Measurements from ENCODE around the gene PRPSAP1. TPM values are rescaled to one million over a fixed set of nuclear protein-coding genes. Genes with fewer than 3 reads are reported as not detected.

Gene PRPSAP1
- total RNA-seq, 2 experiments from 2014 or later: 53.3 to 111 TPM

DNA sequence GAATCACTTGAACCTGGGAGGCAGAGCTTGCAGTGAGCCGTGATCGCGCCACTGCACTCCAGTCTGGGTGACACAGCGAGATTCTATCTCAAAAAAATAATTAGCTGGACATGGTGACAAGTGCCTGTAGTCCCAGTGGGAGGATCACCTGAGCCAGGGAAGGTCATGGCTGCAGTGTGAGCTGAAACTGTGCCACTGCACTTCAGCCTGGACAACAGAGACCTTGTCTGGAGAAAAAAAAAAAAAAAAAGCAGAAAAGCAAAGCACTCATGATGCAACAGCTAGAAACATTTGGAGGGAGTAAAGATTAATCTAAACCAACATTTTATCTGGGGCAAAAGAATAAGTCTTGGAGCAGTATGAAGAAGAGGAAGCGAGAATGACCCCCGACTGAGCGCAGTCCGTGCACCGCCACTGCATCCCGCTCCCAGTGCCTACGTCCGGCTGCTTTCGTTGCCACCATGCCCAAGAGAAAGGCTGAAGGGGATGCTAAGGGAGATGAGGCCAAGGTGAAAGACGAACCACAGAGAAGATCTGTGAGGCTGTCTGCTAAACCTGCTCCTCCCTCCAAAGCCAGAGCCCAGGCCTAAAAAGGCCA lies 8.2 kb downstream of the PRPSAP1 start:
- no peak for DNase-seq (ENCODE audit: low spot score)
- CTCF ChIA-PET (ENCODE audit: unreplicated experiment): no interaction called here
- H3K79me2 ChIP-seq (ENCODE audit: insufficient read depth, low read depth, low read length): peaks cover 3% of the 10 kb centered on the region; the same call in 1 of the 2 replicates

DNA sequence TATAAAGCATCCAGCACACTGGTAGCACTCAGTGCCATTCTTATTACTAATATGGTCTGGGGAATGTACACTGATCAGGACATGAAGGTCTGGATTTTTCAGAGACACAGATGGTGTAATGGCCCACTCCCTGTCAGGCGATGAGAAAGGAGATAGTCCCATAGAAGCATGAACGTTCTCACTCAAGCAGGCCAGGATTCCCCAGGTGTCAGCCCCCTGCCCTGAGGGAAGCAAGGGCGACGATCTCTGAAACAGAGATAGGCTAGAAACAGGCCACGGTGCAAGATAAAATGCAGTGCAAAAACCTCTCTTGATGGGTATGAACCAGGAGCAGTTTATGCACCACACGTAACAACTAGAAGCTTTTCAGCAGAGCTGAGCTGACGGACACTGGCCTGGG lies 10.6 kb downstream of the PRPSAP1 start:
- Histone ChIP-seq H3K27ac (ENCODE audit: low read depth, low read length, poor library complexity, severe bottlenecking) (no peak overlapping the region), H4K20me1 (ENCODE audit: insufficient read depth, low read length) (no peaks in the 10 kb centered on the region), H3K9me3 (ENCODE audit: low read length) (no peaks in the 10 kb centered on the region), H3K4me1 (ENCODE audit: insufficient read depth, low read length, poor library complexity, severe bottlenecking) (no peaks in the 10 kb centered on the region), H3K4me3 (ENCODE audit: low read depth, low read length, poor library complexity, severe bottlenecking) (no peak overlapping the region), H2AFZ (ENCODE audit: low read length) (no peak overlapping the region), H3K36me3 (ENCODE audit: insufficient read depth, low read length) (peaks cover 78% of the 10 kb centered on the region), H3K4me2 (ENCODE audit: low read length) (no peak overlapping the region), H3K9me2 (ENCODE audit: insufficient read depth, low read length) (no peaks in the 10 kb centered on the region), H3K79me2 (ENCODE audit: insufficient read depth, low read depth, low read length) (no peaks in the 10 kb centered on the region)
- ChIA-PET POLR2A (no interaction called here), CTCF (ENCODE audit: unreplicated experiment) (no interaction called here)
- no peak for DNase-seq (ENCODE audit: low spot score)
- BruUV-seq (replicated peaks): no TSS peak
- no peak for TF ChIP-seq EZH2phosphoT487 (IDR thresholded peaks at IDR 0.05; ENCODE audit: borderline replicate concordance, low read depth, low read length)
- TF ChIP-seq, protein P1, sequence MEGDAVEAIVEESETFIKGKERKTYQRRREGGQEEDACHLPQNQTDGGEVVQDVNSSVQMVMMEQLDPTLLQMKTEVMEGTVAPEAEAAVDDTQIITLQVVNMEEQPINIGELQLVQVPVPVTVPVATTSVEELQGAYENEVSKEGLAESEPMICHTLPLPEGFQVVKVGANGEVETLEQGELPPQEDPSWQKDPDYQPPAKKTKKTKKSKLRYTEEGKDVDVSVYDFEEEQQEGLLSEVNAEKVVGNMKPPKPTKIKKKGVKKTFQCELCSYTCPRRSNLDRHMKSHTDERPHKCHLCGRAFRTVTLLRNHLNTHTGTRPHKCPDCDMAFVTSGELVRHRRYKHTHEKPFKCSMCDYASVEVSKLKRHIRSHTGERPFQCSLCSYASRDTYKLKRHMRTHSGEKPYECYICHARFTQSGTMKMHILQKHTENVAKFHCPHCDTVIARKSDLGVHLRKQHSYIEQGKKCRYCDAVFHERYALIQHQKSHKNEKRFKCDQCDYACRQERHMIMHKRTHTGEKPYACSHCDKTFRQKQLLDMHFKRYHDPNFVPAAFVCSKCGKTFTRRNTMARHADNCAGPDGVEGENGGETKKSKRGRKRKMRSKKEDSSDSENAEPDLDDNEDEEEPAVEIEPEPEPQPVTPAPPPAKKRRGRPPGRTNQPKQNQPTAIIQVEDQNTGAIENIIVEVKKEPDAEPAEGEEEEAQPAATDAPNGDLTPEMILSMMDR (conservative IDR thresholded peaks at IDR 0.05; ENCODE audit: low read length): no peak
- intact Hi-C loops (cut with micrococcal nuclease; ENCODE audit: unreplicated experiment): no loop called here

More for the DNA sequence above, 8.2 kb downstream of the PRPSAP1 start:
- no peaks in the 10 kb centered on the region for H4K20me1 ChIP-seq (ENCODE audit: insufficient read depth, low read length)
- no peak overlapping the region for H2AFZ ChIP-seq (ENCODE audit: low read length)
- H3K9me3 ChIP-seq (ENCODE audit: low read length): no peaks in the 10 kb centered on the region
- peaks cover 71% of the 10 kb centered on the region for H3K36me3 ChIP-seq (ENCODE audit: insufficient read depth, low read length)
- H3K4me2 ChIP-seq (ENCODE audit: low read length): no peak overlapping the region
- no peaks in the 10 kb centered on the region for H3K4me1 ChIP-seq (ENCODE audit: insufficient read depth, low read length, poor library complexity, severe bottlenecking)
- H3K4me3 ChIP-seq (ENCODE audit: low read depth, low read length, poor library complexity, severe bottlenecking): no peak overlapping the region
- H3K27ac ChIP-seq (ENCODE audit: low read depth, low read length, poor library complexity, severe bottlenecking): no peak overlapping the region
- BruUV-seq (replicated peaks): no TSS peak
- TF ChIP-seq, protein P1 (conservative IDR thresholded peaks at IDR 0.05; ENCODE audit: low read length): no peak
- TF ChIP-seq EZH2phosphoT487 (IDR thresholded peaks at IDR 0.05; ENCODE audit: borderline replicate concordance, low read depth, low read length): no peak
- POLR2A ChIA-PET: interaction anchor here (0.6 to 1.3 kb wide), 2 partner anchors 8 to 33 kb away, joined by 3 read pairs; partner anchors contain the start of gene PRPSAP1
- intact Hi-C loops (cut with micrococcal nuclease; ENCODE audit: unreplicated experiment): no loop called here
- H3K9me2 ChIP-seq (ENCODE audit: insufficient read depth, low read length): no peaks in the 10 kb centered on the region

DNA sequence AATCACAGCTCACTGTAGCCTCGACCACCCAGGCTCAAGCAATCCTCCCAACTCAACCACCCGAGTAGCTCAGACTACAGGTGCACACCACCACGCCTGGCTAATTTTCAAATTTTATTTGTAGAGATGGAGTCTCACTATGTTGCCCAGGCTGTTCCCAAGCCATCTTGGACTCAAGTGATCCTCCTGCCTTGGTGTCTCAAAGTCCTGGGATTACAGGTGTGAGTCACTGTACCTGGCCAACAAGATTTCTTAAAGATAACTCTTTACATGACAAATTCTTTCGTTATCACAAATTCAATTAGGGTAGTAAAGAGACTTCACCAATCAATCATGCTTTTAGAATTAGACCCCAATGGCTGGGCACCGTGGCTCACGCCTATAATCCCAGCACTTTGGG lies 12.4 kb downstream of the PRPSAP1 start:
- DNase-seq (ENCODE audit: low spot score): no peak
- no peaks in the 10 kb centered on the region for H3K9me3 ChIP-seq (ENCODE audit: low read length)
- no peak overlapping the region for H3K27ac ChIP-seq (ENCODE audit: low read depth, low read length, poor library complexity, severe bottlenecking)
- H3K4me1 ChIP-seq (ENCODE audit: insufficient read depth, low read length, poor library complexity, severe bottlenecking): no peaks in the 10 kb centered on the region
- no peaks in the 10 kb centered on the region for H3K79me2 ChIP-seq (ENCODE audit: insufficient read depth, low read depth, low read length)
- H3K36me3 ChIP-seq (ENCODE audit: insufficient read depth, low read length): peaks cover 80% of the 10 kb centered on the region
- ChIA-PET CTCF (ENCODE audit: unreplicated experiment) (interaction anchor here (0.7 kb wide), 1 partner anchor 13 kb away, joined by 3 read pairs; no protein-coding TSS in a partner anchor), POLR2A (interaction anchor here (0.7 kb wide), 2 partner anchors 11 to 42 kb away, joined by 3 to 4 read pairs; no protein-coding TSS in a partner anchor)
- H3K9me2 ChIP-seq (ENCODE audit: insufficient read depth, low read length): no peaks in the 10 kb centered on the region
- no peak overlapping the region for H3K4me2 ChIP-seq (ENCODE audit: low read length)
- TF ChIP-seq, protein P1 (conservative IDR thresholded peaks at IDR 0.05; ENCODE audit: low read length): no peak
- TF ChIP-seq EZH2phosphoT487 (IDR thresholded peaks at IDR 0.05; ENCODE audit: borderline replicate concordance, low read depth, low read length): no peak
- intact Hi-C loops (cut with micrococcal nuclease; ENCODE audit: unreplicated experiment): no loop called here
- no peaks in the 10 kb centered on the region for H4K20me1 ChIP-seq (ENCODE audit: insufficient read depth, low read length)
- no TSS peak for BruUV-seq (replicated peaks)
- H2AFZ ChIP-seq (ENCODE audit: low read length): no peak overlapping the region
- H3K4me3 ChIP-seq (ENCODE audit: low read depth, low read length, poor library complexity, severe bottlenecking): no peak overlapping the region
